GM18868 (cell line): ENCODE results near the gene SLC7A11.
"Not testable (repeated sequence)": the region's sequence is repeated elsewhere in the genome, so short reads cannot be mapped to it uniquely, and the experiment has no call there.

Experiments
- ATAC-seq: cut with Tn5 transposase; IDR thresholded peaks from one replicate; pipeline ENCODE4 v1.9.1; 2021; ENCODE audit warnings: mild to moderate bottlenecking, moderate library complexity; ENCODE audit not compliant: unreplicated experiment

SLC7A11 gene

GRCh38 chr4:138210576-138210975, 31.6 kb downstream of the SLC7A11 start:
- ATAC-seq = not testable (repeated sequence)

- ATAC-seq = no peak
These were observed 33.1 kb downstream of the SLC7A11 start for GRCh38 chr4:138209094-138209493.

DNA sequence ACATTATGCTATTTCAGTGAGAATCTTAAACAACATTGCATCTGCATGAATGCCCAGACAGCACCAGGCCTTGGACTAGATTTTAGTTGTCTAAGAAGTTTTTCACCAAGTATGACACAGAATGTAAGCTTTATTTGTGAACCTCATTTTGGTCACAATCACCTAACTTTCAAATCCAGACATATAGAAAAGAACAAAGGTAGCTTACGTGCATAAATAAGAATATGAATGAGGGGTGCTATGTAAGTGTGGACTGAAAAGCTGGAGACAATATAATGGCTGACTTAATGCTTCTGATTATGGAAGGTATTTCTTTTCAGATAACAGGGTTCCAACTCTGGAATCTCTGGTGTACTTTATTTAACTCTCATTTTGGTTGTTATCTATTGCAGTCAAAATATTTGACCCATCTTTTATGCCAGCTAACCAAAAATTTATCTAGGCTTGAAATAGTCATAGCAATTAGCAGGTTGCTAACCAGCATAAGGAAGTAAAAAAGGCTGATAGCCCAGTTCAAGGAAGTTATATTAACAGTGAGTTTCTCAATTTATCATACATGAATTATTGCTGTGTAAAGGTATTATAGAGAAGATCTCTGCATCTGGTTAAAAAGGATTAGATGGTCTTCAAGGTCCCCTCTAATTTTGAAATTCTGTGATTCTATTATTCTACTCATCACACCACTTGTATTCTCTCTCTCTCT, 36.5 kb downstream of the SLC7A11 start:
- no peak for ATAC-seq

- no peak for ATAC-seq
These were observed 37.6 kb downstream of the SLC7A11 start for GRCh38 chr4:138204507-138204906.

DNA sequence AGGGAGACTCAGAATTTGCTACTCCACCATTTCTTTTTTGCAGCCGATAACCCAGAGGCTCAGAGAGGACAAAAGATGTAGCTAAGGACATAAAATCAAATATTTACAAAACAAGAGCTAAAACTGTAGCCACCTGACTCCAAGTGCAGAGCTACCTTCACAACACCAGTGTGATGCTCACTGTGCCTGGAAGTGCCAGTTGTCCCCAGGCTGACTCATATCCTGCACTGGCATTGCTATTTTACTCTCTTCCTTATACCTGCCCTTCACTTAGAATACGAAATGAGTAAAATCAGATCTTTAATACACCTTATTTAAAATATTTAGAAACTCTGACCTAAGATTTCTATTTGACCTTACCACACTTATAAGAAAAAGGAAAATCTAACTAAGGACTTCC, 39.5 kb downstream of the SLC7A11 start:
- no peak for ATAC-seq

GRCh38 chr4:138200236-138200590, 41.9 kb downstream of the SLC7A11 start:
- ATAC-seq = peak; percentile 43

DNA sequence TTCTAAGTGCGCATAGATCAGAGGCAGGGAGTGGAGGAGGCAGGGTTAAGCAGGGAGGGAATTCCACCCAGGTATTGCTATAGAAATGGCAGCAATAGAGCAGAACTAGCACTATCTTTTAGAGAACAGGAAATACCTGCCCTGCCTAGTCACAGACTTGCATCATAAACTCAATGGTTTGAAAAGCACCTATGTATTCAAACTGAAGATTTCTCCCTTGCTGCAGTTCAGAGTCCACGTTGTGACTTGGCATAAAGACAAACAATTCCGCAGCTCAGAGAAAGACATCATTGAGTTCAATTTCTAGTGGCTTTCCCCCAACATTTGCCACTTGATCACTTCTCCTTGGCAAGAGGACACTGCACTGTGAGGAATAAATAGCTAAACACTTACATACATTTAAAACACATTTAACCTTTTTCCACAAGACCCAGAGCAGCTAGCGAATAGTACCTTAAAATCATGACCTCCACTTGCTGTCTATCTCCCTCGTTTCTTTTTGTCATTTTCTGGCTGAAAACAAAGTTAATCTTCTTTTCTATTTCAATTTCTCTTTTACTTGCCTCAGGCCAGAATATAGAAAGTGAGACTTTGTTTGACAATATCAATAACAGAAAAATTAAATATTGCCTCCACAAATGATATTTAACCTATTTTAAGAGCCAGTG, 42.4 kb downstream of the SLC7A11 start:
- ATAC-seq = peak; percentile 83

DNA sequence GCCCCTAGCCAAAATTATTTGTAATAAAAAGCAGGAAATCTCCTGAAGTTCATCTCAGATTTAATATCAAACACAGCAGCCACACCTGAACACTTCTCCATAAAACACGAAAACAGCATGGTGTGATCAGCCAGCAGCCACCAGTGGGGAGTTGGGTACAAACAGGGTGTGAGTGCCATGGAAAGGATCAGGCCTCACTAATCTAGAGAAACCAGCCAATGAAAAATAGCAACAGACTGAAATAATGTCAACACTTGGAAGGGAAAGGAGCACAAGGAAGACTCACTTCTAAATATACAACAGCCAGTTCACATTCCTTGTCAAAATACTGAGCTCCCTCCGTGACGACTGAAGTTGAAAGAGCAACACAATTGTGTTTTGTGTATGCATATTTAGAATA, 46.0 kb downstream of the SLC7A11 start:
- ATAC-seq = no peak

DNA sequence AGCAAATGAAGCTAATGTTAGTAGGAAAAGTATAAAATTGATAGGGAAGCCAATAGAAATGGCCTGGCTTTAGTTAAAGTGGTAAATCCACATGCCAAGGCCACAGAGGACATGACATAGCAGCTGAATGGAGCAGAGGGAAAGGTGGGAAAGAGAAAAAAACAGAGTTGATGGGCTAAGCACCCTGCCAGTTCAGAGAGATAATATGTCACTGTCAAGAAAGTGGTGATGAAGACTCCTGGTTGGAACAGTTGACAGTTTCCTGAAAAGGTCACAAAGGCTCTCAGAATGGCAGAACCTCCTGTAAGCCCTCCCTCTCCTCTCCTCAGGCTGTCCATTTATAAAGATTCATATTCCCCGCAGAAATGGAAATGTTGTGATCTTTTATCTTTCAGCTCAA, 48.2 kb downstream of the SLC7A11 start:
- ATAC-seq = no peak

DNA sequence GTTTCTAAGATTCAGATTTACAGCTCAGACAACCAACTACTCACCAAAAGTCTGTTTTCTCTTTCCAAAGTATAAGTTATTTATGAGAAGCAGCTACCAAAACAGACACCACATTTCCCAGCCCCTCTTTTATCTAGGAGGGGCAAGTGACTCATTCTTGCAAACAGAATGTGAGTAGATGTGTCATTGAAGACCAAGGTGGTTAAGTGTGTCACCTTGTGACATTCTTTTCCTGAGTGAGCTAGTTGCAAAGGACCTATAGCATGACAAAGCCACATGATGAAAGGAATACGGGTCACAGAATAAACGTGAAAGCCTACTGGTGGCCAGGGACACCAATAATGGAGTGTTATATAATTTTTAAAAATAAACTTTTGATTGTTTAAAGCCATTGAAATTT, 50.0 kb downstream of the SLC7A11 start:
- peak; percentile 21 for ATAC-seq

GRCh38 chr4:138190452-138190858, 51.7 kb downstream of the SLC7A11 start:
- ATAC-seq = peak; percentile 99

GRCh38 chr4:138189206-138189605, 52.9 kb downstream of the SLC7A11 start:
- no peak for ATAC-seq

GRCh38 chr4:138188406-138189084, 53.6 kb downstream of the SLC7A11 start:
- ATAC-seq = no peak

DNA sequence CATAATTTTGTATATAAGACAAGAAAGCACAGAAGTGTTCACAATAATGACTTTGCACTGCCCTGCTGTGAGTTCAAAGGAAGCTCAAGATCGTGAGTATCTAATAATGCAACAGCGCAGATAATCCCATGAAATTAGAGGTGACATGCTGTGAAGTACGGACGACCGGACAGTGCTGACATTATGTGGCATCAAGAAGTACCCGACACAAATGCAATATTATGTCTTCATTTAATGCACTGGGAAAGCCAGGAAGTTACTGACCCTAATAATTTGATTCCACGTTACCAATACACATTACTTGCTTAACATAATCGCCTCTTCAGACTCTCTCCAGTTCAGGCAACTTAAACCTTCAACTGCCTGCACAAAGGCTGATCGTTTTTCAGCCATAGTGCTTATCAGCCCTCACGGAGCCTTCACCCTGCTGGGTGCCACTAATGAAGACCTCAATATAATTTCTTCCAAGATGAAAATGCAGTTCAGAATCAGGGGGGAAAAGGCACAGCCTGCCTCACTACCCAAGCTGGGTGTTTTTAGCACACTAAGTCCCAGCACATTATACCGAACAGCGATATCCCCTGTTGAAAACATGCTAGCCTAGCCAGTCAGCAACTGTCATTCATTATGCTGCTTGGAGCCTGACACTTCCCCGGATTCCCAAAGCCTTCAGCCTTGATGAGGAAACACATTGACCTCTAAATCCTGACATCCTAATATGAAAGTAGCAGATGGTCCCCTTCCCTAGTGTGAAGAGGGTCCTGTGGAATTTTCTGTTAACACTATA, 56.1 kb downstream of the SLC7A11 start:
- no peak for ATAC-seq

DNA sequence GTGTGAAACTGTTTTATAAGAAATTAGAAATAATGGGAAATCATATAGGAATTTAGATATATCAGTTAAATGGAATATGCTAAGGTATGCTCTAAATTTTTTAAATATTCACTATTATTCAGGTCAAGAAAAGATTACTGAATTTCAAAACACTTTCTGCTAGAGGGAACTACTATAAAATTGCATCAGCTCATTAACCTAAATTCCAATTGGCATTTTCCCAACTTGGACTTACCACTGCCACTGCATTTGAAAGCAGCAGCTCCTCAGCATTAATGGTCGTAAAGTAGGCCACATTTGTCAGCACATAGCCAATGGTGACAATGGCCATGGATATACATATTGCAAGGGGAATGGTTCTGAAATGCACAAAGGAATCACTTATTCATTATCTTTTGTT, 57.3 kb downstream of the SLC7A11 start:
- ATAC-seq = no peak

GRCh38 chr4:138182838-138183426, 59.2 kb downstream of the SLC7A11 start:
- peak; percentile 52 for ATAC-seq

DNA sequence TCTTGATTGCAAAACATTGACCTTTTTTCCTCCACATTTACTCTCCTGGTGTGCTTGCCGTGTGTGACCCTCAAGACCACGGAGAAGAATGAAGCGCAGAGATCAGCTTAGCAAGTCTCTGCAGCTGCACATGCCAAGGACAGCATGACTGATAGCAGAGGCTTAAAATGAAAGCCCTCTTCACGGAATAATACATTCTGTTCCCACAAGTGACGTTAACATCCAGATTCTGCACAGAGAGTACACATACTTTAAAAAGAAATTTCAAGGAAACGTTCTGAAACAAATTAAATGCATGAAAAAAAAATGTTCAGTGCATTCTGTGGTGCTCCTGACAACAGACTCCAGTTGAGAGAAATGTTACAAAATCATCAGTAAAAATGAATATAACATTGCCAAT, 60.9 kb downstream of the SLC7A11 start:
- ATAC-seq = no peak

- peak; percentile 79 for ATAC-seq
These were observed 63.6 kb downstream of the SLC7A11 start for GRCh38 chr4:138178566-138178965.

DNA sequence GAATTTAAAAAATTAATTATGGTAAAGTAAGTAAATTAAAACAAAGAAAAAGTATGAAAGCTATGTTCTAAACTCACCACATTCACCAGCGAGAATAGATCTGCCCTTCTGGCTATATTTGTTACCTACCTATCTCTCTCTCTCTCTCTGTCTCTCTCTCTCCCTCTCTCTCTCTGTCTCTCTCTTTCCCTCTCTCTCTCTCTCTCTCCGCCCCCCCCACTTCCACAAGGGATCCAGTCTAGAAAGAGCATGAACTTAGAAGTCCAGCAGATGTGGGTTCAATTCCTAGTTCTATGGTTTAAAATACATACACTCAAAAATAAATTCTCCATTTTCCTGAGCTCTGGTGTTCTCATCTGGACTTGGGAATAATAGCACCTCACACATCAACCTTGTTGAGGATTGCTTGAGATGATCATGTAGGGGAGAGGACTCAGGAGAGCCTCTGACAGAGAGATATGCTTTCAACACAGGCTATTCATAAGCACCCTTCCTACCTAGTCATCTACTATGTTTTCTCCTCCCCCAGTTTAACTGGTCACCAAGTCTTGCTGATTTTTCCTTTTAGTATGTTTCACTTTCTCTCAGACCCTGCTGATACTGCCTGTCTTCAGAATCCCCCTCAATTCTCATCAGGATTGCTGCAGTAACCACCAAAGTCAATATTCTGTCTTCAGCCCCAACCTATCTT, 64.7 kb downstream of the SLC7A11 start:
- ATAC-seq = peak; percentile 68
